Stromal cell of bone marrow (primary cell): ENCODE results near the gene TIPRL.
A peak's percentile ranks its signal among the peaks of the same experiment; 100 is the strongest.

Experiments used
- DNase-seq: peaks from one replicate; pipeline ENCODE4 v3.0.0-alpha.2; 2012; ENCODE audit warnings: low read depth

TIPRL gene

DNA sequence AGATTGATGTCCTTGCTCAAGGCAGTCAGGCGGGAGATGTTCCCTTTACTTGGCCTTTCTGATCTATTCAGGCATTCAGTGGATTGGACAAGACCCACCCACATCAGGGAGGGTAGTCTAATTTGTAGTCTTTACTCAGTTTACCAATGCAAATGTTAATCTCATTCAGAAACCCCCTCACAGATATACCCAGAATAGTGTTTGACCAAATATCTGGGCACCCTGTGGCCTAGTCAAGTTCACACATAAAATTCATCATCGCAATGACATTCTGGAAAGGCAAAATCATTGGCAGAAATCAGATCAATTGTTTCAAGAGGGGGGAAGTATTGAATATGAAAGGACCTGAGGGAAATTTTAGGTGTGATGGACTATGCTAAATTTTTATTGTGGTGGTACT, 34.6 kb downstream of the TIPRL start:
- DNase-seq, result no peak

DNA sequence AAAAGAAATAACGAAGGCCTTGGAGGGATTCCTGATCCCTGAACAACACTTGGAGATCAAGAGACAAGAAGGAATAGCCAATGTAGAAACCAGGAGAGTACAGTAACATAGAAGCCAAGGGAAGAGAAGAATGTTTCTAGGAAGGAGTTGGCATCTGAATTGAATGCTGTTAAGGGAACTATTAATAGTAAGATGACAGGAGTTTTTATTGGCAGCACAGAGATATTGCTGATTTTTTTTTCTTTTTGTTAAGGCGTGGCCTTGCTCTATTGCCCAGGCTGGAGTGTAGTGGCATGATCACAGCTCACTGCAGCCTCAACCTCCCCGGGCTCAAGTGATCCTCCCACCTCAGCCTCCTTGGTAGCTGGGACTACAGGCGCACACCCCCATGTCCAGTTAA, 37.4 kb downstream of the TIPRL start:
- no peak for DNase-seq

DNA sequence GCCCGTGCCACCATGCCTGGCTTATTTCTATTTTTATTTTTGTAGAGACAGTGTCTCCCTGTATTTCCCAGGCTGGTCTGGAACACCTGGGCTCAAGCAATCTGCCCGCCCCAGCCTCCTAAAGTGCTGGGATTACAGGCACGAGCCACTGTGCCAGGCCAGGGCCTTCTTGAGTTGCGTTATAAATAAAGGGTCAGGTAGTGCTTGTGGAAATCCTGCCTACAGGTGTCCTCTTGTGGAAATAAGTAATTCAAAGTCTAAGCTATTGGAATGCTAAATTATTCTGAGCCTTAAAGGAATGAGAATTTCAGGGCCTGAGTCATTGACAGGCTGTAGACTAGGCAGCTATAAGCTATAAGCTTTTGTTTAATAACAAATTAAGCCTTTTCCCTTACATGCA, 38.9 kb downstream of the TIPRL start:
- no peak for DNase-seq

DNA sequence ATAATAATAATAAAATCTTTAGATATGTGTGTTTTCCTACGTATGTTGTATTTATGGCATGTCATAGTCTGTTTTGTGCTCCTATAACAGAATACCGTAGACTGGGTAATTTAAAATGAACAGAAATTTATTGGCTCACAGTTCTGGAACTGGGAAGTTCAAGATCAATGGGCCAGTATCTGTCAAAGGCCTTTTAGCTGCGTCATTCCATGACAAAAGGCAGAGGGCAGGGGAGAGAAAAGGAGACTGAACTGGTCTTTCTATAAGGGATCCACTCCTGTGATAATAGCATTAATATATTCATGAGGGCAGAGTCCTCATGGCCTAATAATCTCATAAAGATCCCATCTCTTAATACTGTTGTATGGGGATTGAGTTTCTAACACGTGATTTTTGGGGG, 39.9 kb downstream of the TIPRL start:
- no peak for DNase-seq

DNA sequence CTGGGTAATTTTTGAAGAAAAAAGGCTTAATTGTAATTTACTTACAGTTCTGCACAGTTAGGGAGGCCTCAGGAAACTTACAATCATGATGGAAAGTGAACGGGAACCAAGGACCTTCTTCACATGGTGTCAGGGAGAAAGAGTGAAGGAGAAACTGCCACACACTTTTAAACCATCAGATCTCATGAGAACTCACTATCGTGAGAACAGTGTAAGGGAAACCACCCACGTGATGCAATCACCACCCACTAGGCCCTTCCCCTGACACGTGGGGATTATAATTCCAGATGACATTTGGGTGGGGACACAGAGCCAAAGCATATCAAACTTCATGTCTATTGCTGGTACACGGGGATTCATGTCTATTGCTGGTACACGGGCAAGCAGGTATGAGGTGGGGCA, 41.7 kb downstream of the TIPRL start:
- DNase-seq, result no peak

DNA sequence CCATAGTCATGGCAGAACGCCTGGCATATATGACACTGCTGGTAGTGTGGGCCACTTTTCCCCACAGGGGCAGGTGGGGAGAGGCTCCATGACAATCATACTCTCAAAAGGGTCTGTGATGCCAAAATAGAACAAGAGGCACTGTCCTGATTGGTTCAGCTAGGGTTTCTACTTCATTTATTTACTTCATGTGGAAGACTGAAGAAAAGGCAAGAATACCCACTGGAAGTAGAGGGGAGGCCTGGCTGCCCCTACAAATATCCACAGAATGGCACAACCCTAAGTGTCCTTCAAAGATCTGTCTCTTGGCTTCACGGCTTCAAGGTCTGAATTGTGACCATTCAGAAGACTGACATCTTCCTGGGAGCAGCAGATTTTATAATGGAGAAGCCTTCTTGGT, 42.5 kb downstream of the TIPRL start:
- no peak for DNase-seq

DNA sequence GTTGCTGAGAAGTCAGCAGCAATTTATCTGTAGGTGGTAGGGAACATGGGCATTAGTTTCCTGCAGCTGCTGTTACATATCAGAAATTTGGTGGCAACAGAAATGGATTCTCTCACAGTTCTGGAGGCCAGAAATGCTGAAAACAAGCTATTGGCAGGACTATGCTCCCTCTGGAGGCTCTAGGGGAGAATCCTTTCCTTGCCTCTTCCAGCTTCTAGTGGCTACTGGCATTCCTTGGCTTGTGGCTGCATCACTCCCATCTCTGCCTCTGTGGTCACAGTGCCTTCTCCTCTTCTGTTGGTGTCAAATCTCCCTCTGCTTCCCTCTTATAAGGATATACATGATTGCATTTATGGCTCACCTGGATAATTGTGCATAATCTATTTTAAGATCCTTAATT, 44.5 kb downstream of the TIPRL start:
- no peak for DNase-seq

DNA sequence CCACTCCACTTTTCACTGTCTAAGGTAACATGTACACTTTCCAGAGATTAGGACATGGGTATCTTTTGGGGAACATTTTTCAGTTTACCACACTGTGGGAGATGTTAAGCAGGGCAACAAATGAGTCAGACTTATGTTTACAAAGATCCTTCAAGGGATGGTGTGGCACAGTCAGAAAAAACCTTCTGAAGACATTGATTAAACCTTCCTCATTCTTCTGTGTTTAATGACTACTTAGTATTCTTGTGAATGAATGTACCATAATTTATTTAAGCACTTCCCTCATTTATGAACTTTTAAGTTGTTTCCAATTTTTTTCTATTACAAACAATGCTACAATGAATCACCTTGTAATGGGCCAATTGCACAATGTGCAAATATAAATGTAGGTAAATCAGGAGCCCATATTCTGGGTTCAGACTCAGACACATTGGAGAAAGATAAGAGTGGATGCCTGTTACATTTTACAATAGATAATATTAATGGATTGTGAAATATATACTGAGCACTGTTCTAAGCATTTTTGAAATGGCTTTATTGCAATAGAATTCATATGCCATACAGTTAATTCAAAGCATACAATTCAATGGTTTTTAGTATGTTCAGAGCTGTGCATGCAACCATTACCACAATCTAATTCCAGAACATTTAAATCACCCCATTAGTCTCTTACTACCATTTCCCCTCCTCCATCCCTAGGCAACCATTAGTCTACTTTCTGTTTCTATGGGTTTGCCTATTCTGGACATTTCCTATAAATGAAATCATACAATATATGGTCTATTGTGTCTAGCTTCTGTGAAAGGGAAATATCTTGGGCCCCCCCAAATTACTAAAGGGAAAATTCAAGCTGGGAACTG, 45.1 kb downstream of the TIPRL start:
- no peak for DNase-seq

DNA sequence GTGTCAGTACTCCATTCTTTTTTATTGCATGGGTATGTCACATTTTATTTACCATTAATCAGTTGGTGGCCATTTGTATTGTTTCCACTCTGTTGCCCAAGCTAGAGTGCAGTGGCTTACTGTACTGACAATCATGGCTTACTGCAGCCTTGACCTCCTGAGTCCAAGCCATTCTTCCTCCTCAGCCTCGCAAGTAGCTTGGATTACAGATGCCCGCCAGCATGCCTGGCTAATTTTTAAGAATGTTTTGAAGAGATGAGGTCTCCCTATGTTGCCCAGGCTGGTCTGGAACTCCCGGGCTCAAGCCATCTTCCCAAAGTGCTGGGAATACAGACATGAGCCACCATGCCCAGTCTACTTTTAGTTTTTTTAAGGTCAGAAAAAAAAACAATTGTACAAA, 46.2 kb downstream of the TIPRL start:
- no peak for DNase-seq

DNA sequence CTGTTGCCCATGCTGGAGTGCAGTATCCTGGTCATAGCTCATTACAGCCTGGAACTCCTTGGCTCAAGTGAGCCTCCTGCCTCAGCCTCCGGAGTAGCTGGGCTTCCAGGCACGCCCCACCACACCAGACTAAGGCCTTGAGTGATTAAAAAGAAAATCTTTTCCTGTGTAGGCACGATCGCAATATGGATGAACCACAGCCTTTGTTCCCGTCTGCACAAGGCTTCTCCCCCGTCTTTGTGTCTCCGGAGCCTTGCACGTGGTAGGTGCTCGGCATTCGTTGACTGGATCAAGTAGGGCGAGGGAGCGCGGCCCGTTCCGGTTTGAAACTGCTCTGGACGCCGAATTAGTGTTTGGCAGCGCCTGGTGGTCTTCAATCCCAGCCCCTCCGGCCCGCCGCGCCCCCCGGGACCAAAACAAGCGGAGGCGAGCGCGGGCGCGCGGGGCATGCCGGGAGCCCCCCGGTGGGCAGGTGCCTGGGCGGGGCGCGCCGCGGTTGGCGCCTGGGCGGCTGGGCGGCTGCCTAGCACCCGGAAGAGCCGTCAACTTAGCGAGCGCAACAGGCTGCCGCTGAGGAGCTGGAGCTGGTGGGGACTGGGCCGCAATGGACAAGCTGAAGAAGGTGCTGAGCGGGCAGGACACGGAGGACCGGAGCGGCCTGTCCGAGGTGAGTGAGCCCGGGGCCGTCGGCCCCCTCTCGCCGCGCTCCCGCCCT, 46.9 kb downstream of the TIPRL start, which contains the start of gene SFT2D2:
TSS of gene SFT2D2 (plus strand) at position 529 of the 715 bp plus-strand sequence. CDS start at position 605, 76 bp downstream.
- DNase-seq, result peak; percentile 54

DNA sequence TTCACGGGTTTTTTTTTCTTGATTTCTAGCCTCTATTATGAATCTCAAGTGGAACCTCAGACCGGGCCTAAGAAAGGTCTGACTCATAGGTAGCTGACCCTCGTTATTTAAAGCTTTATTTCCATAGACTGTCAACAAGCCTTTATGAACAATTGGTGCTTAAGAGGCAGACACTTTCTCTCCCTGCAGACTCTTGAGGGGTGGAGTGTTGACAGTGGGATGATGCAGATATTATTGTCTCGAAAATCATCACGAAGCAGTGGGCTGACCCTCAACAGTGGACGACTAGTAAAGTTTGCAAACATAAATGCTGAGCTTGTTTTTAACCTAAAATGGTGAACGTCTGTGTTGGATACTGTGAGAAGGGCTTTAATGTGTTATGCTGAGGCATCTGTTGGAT, 48.9 kb downstream of the TIPRL start:
- no peak for DNase-seq

DNA sequence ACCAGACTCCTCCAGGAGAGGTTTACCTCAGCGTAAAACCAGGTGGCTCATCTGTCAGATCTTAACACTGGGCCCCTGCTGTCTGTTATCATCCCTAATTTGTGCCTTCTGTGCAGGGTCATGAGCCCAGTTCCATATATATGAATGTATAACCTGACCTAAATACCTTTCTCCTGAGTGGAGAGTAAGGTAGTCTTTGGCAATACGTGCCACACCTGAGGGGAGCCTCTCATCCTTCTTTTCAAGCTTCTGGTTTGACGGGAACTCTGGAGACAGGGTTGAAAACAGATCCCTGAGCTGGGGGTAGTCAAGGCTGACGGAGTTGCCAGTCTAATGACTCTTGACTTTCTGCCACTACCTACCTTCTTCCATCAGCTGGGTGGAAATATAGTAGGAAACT, 51.1 kb downstream of the TIPRL start:
- no peak for DNase-seq

DNA sequence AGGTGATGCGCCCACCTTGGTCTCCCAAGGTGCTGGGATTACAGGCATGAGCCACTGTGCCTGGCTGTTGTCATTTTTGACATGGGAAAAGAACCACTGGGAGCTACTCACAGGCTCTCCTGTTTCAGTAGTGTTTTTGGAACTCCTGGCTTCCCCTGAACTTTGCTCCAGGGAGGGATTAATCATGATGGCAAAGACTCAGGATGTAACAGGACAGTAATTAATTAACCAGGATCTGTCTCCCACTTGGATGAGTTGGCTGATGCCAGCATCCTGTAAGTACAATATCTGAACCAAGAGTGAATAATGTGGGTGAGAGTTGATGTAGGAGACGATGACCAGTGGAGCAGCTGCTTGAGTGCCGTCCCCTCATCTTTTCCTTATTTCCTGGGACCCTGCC, 51.9 kb downstream of the TIPRL start:
- DNase-seq, result no peak

DNA sequence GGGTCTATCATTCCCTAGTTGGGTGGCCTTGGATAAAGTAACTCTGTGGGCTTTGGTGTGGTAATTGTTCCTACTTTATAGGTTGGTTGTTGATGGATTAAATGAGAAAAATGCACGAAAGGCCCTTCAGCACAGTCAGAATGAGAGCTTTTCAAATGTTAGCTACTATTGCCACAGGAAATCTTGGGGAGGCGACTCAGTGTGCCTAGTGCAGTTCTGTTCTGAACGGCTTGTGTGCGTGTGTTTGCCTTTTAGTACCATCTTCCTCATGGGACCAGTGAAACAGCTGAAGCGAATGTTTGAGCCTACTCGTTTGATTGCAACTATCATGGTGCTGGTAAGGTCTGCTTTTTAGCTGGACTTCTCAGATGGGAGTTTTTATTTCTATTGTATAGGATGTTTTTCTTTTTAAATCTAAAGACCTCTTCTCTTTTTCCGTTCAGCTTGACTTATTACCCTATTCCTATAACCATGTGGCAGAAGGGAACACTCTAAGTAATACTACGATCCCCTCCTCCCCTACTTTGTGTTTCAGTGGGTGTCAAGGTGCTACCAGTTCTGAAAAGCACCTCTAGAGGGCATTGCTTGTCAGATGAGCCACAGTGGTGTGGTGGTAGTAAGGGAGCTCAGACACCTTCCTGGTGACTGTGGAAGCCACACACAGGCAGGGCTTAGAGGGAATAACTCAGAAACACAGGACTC, 56.2 kb downstream of the TIPRL start:
- no peak for DNase-seq

DNA sequence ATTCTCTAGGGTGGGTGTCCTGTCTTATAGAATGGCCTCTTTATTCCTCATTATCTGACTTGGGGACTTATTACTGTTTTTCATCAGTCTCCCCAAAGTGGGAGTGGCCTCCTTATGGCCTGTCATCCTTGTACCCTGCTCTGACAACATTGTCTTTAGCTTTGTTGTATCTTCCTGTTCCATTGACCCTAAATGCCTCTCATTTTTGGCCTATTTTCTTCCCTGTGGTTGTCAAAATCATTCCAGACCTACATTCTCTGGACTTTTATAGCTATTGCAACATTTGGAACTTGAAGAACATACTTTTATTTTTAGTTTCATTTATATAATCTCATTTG, 56.8 kb downstream of the TIPRL start:
- DNase-seq, result no peak

DNA sequence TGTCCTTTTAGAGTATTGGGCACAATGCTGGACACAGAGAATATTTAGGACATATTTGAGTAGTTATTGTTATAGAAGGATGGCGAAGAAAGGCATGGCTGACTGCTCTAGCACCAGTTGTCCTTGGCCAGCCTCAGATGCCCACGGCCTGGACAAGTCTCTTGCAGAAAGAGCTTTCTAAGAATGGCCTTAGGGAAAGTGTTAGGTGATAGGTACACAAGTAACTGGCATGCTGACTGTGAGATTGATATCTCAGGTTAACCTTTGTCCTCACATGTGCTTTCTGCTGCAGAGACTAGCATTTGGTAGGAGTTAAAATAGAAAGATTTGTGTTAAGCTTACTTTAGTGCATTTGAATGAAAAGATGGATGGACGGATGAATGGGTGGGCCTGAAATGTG, 57.2 kb downstream of the TIPRL start:
- no peak for DNase-seq

DNA sequence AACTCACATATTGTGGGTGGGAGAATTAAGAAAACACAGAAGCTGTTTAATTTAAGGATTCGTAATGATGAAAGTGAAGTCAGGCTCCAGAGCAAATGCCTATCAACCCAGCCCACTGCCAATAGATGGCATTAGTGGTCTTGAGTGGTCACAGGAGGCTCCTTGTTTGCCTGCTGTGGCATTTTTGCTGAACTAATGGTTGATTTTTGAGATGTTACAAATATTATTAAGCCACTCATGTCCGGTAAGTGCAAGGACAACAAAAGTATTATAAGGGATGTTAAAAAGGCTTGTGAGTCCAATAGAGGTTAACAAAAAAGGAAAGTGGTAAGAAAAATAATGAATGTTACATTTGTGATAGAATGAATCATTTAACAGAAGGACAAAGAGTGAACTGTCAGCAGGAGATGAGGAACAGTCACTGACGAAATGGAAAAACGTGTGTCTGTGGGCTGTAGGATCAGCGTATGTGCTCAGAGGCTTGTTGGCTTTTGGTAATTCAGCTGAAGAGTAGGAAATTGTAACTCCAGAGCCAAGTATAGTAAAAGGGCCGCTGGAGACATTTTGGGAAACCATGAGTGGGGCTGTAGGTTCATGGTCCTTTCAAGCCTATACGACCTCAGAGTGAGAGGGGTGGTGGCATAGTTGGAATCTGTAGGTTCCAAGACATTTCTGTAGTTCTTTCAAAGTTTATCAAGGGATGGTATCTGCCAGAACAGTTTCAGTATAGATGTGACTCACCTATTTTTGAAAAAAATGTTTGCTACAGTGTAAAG, 58.3 kb downstream of the TIPRL start:
- DNase-seq, result no peak

DNA sequence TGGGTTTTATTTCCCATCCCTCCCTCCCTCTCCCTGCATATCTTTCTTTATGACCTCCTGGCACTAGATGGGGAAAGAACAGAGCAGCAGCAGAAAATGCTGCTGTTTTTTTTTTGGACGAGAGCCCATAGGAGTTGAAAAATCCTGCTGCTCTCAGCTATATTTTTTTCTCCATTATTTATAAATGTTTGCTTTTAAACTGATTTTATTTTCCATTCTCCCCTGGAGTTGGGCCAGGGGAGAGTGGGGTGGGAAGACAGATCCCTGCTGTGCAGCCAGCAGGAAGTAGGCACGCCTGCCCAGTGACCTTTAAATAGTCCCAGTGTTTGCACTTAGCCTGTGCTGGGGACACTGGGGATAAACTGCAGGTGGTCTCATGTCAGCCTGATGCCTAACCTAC, 64.4 kb downstream of the TIPRL start:
- DNase-seq, result no peak

DNA sequence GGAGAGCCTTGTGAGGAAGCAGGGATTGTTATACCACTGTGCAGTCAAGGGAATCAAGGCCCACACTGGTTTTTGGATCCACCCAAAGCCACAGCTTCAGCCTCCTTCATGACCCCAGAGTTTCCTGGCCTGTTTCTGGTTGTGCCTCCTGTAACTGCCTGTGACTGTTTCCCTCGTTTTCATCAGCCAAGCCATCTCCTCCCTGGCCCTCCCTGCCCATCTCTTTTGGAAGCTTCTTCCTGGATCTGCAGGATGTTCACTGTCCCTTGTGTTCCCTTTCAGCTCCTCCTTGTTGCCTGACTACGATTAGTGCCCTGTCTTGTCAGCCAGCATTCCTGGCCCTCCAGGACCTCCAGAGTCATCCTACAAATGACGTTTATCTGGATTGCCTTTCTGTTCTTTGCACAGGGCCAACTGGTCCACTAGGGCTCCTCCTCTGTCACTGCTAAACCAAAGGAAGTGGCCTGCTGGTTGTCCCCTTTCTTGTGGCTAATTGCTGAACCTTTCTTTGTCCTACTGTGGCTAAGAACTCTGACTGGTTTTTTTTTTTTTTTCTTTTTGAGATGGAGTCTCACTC, 65.0 kb downstream of the TIPRL start:
- no peak for DNase-seq

DNA sequence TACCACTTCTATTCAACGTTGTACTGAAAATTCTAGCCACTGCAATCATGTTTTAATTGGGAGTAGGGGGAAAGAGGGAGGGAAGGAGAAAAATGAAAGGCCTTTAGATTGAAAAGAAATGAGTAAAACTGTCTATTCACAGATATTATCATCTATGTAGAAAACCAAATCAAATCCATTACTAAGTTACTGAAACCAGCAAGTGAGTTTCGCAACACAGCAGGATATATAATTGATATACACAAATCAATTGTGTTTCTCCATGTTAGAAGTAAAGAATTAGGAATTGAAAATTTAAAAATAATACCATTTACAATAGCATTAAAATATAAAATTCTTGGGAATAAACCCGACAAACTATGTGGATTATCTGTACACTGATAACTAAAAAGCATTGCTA, 66.3 kb downstream of the TIPRL start:
- no peak for DNase-seq

DNA sequence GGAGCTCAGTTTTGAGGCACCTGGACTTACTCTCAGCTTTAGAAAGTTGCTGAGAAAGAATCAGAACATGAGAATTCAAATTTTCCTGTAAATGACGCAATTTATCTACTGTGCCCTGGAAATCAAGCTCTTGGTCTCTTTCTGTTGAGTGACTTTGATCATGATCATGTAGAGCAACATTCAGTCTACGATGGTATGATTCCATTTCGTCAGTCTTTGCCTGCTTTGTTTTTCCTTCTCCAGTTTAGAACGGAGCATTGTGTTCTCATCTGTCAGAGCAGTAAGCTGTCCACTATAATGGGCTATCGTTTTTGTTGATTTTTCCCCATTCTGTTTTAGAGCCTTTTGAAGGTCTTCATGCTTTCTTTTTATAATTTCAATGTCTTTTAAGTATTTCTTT, 67.7 kb downstream of the TIPRL start:
- DNase-seq, result no peak
